Fibroblast of skin of scalp (primary cell): ENCODE results near the gene MTMR1.

Source experiments
- DNase-seq: peaks from one replicate; pipeline ENCODE4 v3.0.0-alpha.2; 2013

The MTMR1 gene

DNA sequence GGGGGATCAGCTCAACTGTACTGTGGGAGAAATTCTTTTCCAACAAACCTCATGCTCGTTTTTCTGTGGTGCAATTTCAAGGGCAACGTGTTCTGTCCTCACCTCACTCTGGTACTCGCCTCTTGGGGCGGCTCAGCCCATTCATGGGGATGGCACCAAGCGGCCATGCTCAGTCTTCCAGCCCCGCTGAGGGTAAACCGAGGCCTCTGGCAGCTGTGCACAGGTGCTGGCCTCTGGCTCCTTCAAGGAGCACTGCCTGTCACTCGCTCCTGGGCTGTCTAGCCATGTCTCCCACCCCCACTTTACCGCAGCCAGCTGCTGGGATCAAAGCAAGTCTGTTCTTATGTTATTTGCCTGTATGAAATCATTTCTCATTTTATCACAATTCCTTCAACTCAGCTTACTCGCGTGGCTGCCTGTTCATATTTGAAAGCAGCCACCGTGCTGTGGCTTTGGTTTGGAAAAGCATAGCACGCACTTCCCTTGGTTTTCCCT lies 70.2 kb downstream of the MTMR1 start:
- no peak for DNase-seq

DNA sequence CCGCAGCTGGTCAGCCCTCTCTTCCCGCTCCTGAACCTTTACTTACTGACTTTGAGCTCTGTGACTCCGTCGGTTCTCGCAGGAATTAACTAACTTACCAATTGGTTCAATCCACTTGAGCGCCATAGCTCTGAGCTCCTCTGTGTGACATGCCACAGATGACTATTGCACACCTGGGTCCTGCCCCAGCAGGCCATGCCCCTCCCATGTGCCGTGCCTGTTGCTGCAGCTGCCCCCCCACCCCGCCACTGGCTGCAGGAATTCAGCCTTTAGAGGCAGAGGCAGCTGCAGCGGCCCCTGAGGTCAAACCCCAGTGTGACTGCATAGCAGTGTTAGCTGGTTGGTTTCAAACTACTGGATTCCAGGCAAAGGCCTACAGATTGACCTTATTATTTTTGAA lies 70.6 kb downstream of the MTMR1 start:
- no peak for DNase-seq

DNA sequence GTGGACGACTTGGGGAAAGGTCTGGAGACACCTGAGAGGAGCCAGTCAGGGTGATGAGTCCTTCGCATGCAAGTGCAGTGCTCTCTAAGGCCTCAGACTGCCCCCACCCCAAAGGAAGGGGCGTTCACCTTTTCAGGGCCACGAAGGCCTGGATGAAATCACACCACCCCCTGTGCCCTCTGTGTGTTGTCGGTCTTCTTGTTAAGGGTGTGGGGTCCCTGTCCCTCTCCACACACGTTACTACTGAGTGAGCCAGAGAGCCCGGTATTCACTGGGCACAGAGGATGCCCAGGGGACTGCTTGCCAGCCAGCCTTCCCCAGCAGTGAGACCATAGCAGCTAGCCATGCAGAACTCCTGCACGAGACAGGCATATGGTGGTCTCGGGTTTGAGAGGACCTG lies 72.0 kb downstream of the MTMR1 start:
- DNase-seq = no peak

DNA sequence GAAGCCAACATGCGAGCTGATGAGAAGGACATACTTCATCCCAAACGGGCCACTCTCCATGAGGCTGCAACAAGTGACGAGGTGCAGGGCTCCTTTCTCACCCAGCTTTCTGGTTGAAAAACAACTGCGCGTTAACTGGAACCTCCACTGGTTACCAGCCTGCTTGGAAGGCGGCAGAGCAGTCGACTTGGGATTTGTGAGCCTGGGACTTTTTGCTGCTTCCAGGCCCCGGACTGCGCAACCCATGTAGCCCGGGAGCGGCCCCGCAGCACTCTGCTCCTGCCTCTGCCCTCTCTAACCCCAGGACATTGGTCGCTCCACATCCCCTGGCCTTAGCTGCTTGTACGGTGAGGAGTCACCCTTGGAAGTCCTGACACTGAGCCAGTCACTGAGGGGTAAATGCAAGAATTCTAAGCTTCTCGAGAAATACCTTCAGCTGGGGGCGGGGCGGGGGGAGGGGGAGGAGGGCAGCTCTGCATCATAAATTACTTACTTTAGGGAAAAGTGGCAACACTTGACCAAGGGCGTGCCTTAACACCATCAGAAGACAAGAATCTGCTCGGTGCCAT lies 72.7 kb downstream of the MTMR1 start:
- peak; percentile 11 for DNase-seq

DNA sequence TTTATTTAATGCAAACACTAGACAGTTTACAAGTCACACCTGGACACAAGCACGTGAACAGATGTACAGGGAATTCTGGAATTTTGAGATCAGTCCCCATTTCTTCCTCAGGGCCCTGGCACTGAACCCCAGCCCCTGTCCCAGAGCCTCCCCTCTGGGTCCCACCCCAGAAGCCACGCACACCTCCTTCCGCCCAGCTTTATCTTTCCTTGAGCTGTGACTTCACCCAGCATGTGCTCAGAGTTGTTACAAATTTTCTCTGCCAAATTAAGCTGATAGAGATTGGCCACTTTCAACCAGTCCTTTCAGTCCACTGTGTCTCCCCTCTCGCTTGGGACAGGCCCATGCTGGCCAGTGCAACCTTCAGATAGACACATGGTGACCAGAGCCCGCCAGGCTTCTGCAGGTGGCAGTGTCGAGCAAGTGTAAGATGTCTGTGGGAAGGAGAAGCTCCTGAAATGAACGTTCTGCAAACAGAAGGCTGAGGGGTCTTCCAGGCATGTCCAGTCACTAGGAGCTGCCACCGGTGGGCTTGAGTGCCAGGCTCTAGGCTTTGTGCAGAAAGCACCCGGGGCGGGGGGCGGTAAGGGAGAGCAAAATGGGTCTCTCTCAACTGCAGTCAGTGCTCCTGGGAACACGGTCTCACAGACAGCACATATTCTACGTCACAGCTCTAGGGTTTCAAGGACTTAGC lies 73.3 kb downstream of the MTMR1 start:
- DNase-seq = no peak

DNA sequence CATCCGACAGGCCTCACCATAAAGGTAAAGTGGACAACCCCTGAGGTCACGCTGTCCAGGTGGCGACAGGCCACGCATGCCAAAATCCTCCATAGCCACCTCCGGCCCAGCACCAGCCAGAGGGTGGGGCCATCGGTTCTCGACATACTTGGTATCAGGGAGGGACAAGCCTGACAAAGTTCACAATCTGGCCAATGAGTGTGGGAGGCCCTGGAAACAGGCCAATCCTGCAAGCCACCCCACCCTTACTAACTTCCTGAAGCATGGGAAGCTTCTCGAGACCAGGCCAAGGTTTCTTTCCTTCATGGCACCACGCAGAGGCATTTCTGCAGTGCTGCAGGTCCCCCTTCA lies 73.8 kb downstream of the MTMR1 start:
- peak; percentile 38 for DNase-seq

DNA sequence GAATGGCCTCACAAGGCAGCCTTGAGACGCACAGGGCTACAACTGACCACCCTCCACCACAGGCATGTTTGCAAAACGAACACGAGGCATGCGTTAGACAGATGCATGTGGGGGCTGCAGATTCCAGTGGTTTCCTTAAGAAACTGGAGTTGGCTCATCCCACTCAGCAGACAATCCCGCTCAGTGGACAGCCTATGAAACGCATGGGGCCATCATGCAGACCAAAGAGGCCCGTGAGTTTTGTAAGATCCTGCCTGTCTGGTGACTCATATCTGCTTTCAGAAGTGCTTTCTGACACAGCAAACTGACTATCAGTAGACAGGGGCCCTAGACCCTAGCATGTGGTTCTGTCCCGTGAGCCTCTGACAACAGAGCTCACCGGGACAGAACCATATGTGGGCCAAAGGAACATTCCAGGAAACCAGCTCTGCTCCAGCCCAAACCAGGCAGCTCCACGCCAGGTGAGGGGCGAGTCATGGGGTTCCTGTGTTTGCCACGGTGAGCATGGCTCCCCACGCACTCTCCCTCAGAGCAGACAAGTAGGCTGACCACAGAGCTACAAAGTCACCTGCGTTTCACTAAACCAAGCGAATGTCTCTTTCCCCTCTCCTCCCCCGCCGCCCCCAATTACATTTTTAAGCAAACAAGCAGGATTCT lies 74.4 kb downstream of the MTMR1 start:
- DNase-seq = peak; percentile 85

DNA sequence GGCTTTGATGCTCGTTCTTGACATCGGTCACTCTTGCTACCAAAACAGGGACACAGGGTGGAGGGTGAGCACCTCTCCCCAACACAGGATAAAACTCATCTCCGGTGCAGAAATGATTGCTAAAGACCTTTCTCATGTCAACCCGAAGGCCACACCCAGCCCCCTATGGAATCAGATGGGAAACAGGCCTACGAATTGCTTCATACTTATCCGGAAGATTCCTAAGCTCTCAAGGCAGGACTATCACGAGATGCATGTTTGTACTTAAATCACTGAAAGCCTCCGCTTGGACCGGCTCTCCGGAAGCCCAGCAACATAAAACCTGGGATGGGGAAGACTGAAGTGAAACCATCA lies 74.9 kb downstream of the MTMR1 start:
- peak; percentile 8 for DNase-seq

DNA sequence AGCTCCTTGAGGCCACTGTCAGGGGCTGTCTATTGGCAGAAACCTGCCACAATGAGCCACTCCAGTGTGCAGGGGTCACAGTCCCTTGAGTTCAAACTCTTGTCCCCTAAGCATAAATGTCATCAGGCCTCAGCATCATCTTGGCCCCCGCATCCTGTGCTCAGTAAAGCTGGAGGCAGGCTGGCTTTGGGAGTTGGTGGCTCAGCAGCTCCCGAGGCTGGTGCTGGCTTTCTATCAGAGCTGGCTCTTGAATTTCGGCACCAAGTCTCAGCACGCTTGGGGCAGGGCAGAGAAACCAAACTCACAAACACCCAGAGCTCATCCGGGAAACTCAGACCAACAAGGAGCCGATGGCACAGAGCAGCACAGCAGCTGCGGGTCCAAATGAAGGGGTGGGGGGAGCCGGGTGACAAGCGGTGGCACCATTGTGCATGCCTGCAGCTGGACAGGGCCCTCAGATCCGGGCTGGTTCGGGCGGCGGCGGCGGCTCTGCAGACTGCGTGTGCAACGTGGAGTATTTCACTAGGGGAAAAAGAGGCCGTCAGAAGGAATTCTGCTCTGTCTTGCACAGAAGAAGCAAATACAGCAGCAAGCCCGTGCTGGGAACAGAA lies 75.5 kb downstream of the MTMR1 start:
- DNase-seq = no peak

DNA sequence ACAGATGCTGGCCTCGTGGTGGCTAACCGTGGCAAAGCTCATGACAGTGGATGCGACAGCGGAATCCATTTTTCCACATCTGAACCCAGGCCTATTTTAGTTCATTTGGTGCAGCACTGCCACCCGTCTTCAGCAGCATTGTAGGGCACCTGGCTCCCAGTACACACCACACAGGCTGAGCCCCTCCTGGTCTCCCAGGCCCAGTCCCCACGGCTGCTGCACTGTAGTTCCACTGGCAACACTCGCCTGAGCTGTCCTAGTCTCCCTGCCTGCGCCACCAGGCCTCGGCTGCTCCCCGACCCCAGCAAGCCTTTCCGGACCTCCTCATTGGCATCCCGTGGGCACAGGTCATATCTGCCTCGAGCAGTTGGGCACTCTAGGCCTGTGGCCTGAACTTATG lies 76.2 kb downstream of the MTMR1 start:
- no peak for DNase-seq

DNA sequence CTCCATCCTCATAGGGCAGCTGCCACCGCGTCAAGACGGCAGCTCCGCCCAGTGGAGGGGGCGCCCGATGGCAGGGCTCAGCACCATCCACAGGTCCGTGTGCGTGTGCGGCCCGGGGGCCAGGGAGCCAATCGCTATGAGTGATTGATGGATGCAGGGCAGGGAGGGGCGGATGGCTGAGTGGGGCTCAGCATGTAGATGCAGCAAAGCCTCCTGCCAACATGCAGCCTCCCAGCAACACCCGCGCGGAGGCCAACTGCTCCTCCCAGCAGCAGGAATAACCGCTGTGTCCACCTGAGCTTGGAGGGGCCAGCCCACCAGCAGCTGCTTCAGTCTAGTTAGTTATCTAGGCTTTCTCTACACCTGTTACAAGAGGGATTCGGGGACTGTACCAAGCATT lies 77.4 kb downstream of the MTMR1 start:
- DNase-seq = no peak

DNA sequence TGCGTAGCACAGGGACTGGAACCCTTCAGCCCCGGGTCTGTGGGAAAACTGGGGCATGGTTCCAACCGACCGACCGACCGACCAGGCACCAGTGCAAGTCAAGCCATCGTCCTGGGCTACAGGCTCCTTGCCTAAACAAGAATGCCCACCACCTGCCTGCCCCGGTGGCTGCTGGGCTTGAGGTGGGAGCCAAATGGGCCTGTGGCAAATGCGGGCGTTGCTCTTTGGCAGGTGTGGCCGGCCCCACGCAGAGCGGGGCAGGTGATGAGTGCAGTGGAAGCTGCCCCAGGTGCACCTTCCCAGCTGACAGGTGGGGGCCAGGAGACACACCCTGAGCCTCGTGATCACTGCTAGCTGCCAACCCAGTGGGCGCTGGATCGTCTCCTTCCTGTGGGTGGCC lies 77.9 kb downstream of the MTMR1 start:
- DNase-seq = no peak

DNA sequence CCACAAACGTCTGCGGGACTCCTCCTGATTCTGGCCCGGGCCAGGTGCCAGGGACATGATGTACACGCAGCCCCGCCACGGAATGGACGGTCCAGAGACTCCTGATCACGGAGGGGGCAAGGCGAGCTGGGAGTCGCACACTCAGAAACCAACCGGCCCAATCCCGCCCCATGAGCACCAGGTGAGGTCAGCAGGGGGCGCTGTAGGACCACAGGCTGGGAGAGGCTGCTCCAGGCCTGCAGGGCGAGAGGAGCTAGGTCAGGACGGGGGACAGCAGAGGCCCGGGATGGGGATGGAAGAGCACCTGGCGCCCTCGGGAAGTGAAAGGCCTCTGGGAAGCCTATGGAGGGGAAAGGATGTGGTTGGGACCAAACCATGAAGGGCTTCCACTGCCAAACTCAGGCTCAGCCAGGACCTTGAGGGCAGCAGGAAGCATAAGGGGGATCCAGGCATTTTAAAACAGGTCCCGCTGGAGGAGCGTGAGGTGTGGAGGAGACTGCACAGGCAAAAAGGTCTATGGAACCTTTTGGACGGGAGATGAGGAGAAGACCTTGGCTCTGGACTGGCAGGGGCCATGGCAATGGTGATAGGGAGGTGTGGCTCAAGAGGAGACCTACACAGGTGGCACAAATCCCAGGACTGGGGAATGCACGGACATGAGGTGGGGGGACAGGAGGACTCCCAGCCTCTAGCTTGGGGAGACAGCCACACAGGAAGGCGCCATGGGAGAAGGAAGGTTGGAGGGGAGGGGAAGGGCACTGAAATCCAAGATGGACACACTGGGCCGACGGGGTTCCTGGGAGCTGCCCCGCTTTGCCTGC lies 79.2 kb downstream of the MTMR1 start:
- DNase-seq = peak; percentile 66

DNA sequence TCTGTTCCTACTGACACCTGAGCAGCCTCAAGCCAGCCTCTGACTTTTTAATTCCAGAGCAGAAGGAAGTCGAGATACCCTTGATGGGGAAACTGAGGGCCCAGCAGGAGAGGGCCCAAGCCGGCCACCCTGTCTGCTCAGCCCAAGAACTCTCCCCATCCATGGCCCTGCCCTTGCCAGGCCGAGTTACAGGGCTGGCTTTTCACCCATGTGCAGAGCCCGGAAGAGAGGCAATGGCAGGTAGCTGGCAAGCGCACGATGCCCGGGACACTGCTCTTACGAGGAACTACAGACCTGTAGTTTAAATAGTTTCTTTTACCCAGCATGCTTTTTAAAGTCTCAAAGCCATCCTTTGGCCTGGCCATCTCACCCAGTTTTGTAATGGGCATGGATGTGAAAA lies 79.9 kb downstream of the MTMR1 start:
- no peak for DNase-seq

DNA sequence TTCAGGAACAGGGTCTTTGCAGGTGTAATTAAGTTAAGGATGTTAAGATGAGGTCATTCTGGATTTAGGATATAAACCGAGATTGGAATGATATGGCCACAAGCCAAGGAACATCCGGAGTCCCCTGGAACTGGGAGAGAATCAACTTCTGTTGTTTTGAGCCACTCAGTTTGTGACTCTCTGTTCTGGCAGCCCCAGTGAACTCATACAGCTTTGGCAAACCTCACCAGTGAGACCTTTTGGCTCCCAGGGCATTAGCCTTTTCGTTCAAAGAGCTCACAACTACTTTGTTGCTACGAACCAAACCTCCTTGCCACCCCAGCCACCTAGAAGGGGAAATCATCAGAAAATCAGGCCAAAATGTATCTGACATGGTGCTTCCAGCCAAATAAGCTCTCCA lies 80.4 kb downstream of the MTMR1 start:
- no peak for DNase-seq

DNA sequence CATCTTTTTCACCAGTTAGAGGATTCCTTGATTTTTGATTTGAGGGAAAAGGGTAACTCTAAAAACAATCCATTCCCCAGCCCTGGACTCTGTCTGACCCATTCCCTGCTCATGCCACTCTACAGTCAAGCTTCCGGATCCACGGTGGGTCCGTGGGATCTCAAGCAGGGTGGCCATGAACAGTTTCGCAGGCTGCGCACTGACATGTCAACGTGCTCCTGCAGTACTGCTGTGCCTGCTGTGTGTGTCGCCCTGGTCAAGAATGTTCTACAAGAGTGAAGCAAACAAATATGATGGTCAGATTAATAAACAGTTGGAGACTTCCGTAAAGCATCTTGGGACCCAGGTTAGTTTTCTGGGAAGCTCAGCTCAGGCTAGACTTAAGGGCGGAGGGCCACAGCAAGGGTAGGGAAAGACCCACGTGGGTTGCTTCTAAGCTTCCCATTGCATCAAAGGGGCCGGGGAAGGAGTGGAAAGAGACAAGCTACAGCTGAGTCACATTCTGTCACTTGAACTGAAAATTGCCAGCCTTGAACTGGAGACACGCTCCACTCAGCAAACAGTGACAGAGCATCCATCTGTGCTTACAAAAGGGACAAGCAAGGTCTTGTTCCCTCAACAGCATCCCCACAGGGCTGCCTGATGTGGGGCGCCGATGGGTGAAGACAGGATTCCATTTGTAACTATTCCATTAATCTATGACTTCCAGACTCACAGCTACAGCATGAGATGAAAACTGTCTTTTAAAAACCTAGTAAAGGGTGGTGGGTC lies 81.8 kb downstream of the MTMR1 start:
- DNase-seq = no peak

DNA sequence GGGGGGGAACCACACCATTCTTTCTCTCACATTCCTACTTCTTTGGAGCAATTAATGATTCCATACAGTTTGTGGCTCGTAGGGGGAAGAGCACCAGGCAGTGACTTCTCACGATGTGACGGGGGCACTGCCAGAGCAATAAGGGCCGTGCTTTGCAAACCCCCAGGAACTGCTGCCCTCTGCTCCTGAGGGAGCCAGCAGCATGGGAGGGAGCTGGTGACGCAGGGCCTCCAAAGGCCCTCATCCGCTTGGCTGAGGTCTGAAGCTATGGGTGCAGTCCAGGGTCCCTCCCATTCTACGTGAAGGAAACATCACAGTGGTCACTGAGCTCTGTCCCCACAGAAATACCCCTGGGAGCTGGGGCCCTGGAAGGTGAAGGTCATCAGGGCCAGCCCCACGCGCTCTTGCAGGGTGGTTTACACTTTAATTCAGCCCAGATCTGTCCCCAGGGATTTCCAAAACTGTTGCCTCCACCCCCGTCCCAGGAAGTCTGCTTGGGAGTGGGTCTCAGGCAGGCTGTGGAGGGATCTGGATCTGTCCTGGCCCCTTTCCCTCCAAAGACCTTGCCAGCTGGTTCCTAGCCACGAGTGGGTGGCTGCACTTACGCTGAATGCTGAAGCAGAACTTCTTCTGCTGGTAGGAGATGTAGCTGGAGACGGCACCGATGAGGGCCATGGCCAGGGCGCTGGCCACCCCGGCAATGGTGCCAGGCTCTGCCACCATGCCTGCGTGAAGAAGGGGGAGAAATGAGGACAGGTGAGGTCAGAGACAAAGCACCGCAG lies 82.6 kb downstream of the MTMR1 start:
- no peak for DNase-seq

DNA sequence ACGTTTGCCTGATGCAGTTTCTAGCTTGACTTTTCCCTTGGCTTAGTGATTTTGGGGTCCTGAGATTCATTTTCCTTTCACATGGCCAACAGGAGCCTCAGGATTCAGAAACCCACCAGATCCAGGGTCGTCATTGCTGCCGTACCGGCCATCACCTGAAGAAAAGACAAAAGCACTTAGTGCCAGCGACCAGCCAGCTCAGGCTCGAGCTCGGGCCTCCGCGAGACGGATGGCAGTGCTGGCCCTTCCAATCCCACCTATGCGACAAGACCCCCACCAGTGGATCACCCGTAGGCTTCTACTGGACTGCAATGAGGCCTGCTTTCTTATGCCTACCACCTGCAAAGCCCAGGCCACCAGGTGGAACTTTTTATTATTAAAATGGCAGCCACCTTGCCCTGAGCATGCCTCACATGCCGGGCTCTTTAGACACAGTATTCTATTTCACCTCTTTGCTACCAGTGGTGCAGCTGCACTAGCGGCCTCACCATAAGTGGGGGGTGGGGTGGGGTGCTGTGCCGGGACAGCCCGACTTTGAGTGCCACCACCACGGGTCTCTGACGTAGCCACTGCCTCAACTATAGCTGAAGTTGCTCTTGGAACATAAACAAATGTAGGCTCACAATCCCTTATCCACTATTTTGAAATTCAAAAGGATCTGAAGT lies 84.3 kb downstream of the MTMR1 start:
- no peak for DNase-seq

DNA sequence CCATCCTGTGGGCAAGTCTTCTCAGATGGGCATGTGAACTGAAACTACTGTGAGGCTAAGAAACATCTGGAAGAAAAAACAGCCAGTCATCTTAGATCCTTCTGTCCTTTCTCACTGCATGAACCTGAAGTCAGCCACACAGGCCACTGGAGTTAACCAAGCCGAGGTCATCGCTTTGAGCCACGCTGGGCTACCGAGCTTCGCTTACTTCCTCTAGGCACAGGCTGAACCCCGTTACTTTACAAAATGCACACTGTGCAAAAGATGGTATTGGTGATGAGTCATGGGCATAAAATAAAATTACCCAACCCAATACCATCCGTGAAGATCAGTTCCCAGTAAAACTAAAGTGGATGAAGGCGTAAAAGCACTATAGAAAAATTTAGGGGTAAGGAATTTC lies 86.2 kb downstream of the MTMR1 start:
- DNase-seq = no peak

DNA sequence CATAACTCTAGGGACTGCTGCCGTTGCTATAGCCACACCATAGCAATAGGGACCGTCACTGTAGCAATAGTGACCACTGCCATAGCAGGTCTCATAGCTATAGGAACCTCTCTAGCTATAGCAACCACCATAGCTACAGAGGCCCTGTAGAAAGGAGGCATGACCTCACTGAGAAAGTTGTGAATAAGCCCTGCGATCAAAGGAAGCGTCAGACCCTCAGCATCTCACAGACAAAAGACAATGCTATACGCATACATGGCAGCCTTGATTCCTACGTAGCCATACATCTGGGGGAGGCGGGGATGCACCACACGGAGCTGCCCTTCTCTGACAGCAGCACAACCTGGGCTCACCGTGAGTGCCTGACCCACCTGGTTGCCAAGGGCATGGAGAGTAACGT lies 88.5 kb downstream of the MTMR1 start:
- DNase-seq = no peak

DNA sequence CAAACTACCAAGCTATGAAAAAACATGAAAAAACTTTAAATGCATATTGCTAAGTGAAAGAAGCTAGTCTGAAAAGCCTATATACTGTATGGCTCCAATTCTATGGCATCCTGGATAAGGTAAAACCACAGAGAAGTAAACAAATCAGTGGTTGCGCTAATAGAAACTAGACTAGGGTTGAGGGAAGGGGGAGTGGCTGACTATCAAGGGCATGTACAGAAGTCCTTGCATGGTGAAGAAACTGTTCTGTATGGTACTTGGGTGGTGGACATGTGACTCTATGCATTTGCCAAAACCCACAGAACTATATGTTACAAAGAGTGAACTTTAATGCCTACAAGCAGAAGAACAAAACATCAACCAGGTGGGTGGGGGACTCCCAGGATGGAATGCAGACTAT lies 96.8 kb downstream of the MTMR1 start:
- no peak for DNase-seq
